Spinal cord (tissue), 10 donors: ENCODE data around the gene METRNL. TPM values are rescaled to one million over a fixed set of nuclear protein-coding genes. Genes with fewer than 3 reads are reported as not detected.

ENCODE experiments used
- DNase-seq, 6 donors: peaks; one replicate each; pipeline versions ENCODE4 v3.0.0 to v3.0.0-alpha.2; 2013 to 2015; ENCODE audit warnings: low spot score in 6 of 6, low read depth in 4 of 6
- H3K27ac ChIP-seq: one replicate; pipeline ENCODE4 v1.5.1; 2013; ENCODE audit warnings: low read depth, low read length, control low read depth
- H3K27me3 ChIP-seq: one replicate; pipeline ENCODE4 v1.6.1; 2013; ENCODE audit warnings: low read length; ENCODE audit not compliant: control insufficient read depth, insufficient read depth
- H3K36me3 ChIP-seq: one replicate; pipeline ENCODE4 v1.6.1; 2013; ENCODE audit warnings: low read length; ENCODE audit not compliant: control insufficient read depth, insufficient read depth
- H3K4me1 ChIP-seq: one replicate; pipeline ENCODE4 v1.6.1; 2013; ENCODE audit warnings: low read length; ENCODE audit not compliant: control insufficient read depth, insufficient read depth
- H3K4me3 ChIP-seq: one replicate; pipeline ENCODE4 v1.5.1; 2013; ENCODE audit warnings: low read depth, low read length, control low read depth
- H3K9me3 ChIP-seq: one replicate; pipeline ENCODE4 v1.6.1; 2013; ENCODE audit warnings: low read length; ENCODE audit not compliant: control insufficient read depth, insufficient read depth
- WGBS: methylation state at CpG from one replicate; pipeline ENCODE4 v1.1.5; 2013; ENCODE audit warnings: missing lambda C conversion rate; ENCODE audit not compliant: insufficient coverage; 5-methylcytosine and 5-hydroxymethylcytosine counted together
- polyA plus RNA-seq, 2 donors: library from polyadenylated mRNA; unstranded; fragments of 120-200 nt; gene quantifications; one replicate each; pipeline ENCODE4 v1.2.1, GENCODE V29; 2013; ENCODE audit not compliant: insufficient read length in 2 of 2
- total RNA-seq, 2 donors: library from RNA; depleted of rRNA in 1 of 2; stranded (reverse); fragments of 120-200 nt in 1 of 2; fragments of >200 nt in 1 of 2; gene quantifications; one replicate each; pipeline versions ENCODE4 v1.2.3 to v1.2.4, GENCODE V29; 2013 to 2014
- donor health status: healthy.

Gene METRNL
- total and polyA plus RNA-seq, 4 donors: 35.7 to 133 (median 47.8) TPM

DNA sequence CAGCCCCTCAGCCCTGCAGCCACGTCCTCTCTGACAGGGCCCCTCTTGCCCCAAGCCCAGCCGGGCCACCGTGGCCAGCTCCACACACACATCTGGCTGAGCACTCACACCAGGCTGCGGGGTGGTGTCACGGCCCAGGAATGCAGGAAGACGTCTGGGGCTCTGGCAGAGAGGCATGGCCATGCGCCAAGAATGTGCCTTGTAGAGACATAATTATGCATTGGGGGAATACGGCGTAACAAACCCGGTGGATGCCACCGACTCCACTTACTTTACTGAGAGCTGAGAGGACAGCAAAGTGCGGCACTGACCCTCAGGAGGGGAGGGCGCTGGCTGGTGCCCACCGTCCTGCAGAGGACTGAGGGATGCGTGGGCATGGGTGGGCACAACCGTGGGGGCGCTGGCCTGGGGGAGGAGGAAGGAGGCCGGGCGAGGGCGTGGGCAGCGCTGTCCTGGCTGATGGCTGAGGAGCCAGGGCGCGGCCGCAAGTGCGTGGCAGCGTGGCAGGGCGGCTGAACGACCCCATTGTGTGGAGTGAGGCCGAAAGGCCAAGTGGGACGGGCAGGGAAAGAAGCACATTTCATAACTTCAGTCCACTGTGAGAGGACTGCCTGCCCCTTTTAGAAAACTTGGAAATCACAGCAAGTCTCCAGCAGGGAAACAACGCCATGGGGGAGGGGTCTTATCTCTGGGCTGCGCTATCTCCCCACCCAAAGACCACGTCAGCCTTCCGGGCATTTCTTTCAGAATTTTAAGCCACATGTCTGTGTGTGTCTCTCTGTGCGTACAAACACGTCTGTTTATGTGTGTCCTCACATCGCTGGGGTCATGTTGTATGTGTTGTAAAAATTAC lies 30.6 kb downstream of the METRNL start:
- Histone ChIP-seq H3K27me3 (peaks cover 12% of the 10 kb centered on the region), H3K36me3 (no peaks in the 10 kb centered on the region), H3K27ac (peak overlapping the region; percentile 76), H3K4me1 (peaks cover 49% of the 10 kb centered on the region), H3K4me3 (no peak overlapping the region), H3K9me3 (no peaks in the 10 kb centered on the region)
- 40% methylated on average over 29 of the region's 37 CpGs for WGBS
- DNase-seq: peak in 2 of 6 donors; percentile 64 to 85

DNA sequence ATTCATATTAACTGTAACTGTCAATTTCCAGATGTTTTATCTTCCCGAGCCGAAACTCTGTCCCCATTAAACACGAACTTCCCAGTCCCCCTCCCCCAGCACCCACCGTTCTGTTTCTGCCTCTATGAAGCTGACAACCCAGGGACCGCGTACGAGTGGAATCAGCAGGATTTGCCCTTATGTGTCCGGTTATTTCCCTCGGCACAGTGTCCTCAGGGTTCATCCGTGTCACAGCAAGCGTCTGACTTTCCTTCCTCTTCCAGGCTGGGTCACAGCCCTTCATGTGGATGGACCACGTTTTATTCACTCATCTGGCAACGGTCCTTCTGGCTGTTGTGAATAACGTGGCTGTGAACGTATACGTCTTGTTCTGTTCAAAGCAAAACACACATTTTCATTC lies 31.3 kb downstream of the METRNL start:
- DNase-seq: no peak
- Histone ChIP-seq H3K4me1 (peaks cover 47% of the 10 kb centered on the region), H3K27me3 (peaks cover 12% of the 10 kb centered on the region), H3K27ac (peak overlapping the region; percentile 76), H3K9me3 (no peaks in the 10 kb centered on the region), H3K36me3 (no peaks in the 10 kb centered on the region), H3K4me3 (no peak overlapping the region)
- WGBS: 60% methylated on average over 16 of the region's 16 CpGs

DNA sequence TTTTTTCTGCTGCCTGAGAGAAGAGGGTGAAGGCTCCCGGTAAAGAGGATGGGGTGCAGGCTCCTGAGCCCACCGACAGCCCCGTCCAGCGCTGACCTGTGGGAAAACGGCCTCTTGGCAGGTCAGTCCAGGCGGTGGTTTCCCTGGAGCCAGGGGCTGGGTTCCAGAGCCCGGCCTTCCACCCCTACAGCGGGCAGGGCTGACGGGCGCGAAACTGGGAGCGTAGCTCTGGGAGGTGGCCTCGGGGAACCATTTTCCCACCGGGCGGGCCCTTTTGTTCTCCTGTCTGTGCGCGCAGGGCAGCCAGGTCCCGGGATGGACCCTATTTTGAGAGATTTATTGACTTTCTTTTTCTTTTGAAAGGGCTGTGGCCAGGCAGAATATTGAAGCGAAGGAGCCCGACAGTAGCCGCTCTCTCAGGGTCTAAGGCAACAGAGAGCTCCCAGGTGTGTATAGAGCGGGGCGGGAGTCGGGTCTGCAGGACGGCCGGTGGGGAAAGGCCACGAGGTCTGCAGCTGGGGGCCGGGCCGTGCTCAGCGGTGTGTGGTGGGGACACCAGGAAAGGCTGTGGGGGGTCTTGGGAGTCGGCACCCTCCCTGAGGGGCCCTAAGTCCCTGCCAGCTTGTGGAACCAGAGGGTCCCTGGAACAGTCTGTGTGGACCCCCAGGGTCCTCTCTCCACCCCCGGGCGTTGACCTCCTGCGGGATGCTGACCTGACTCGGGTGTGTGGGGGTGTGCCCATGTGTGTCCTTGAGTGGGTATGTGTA lies 32.3 kb downstream of the METRNL start:
- peak overlapping the region; percentile 76 for H3K27ac ChIP-seq
- H3K9me3 ChIP-seq: no peaks in the 10 kb centered on the region
- H3K4me1 ChIP-seq: peaks cover 41% of the 10 kb centered on the region
- H3K36me3 ChIP-seq: no peaks in the 10 kb centered on the region
- no peak for DNase-seq
- no peak overlapping the region for H3K4me3 ChIP-seq
- 57% methylated on average over 34 of the region's 35 CpGs for WGBS
- H3K27me3 ChIP-seq: peaks cover 12% of the 10 kb centered on the region

DNA sequence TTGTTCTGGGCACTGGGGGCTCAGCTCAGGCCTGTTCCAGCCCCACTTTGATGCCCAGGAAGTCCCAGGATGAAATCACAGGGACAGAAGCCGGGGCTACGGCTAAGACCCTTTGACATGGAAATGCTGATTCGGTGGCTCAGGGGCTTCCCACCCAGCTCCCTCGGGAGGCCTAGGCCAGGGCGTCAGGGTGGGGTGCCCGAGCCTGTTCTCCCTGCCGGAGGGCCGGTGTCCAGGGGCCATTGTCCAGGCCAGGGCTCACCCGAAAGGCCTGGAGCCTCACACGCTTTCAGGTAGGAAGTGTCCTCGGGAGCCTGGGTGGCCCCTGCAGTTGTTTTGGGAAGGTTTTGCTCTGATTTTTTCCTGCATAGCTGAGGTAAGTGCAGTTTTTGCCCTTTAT lies 34.0 kb downstream of the METRNL start:
- H3K27me3 ChIP-seq: peaks cover 12% of the 10 kb centered on the region
- H3K4me1 ChIP-seq: peaks cover 41% of the 10 kb centered on the region
- WGBS: 83% methylated on average over 11 of the region's 11 CpGs
- DNase-seq: no peak
- H3K27ac ChIP-seq: no peak overlapping the region
- H3K9me3 ChIP-seq: no peaks in the 10 kb centered on the region
- no peaks in the 10 kb centered on the region for H3K36me3 ChIP-seq
- H3K4me3 ChIP-seq: no peak overlapping the region

DNA sequence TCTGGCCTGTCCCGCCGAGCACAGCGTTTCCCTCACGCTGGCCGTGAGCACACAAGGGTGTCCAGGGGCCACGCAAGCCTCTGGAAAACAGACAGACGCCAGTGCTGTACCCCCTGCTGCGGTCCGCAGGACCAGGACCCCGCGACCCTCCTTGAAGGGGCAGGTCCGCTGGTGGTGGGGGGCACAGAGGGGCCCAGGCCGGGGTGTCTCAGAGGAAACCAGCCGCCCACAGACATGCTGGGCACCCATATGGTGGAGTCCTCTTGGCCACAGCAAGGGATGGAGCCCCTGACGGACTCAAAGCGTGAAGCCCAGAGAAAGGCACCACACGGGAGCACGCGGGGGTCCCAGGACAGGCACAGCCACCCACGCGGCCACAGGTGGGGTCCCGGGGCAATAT lies 34.4 kb downstream of the METRNL start:
- H3K36me3 ChIP-seq: no peaks in the 10 kb centered on the region
- no peak overlapping the region for H3K4me3 ChIP-seq
- WGBS: 92% methylated on average over 22 of the region's 22 CpGs
- H3K9me3 ChIP-seq: no peaks in the 10 kb centered on the region
- no peak for DNase-seq
- peaks cover 41% of the 10 kb centered on the region for H3K4me1 ChIP-seq
- peaks cover 12% of the 10 kb centered on the region for H3K27me3 ChIP-seq
- no peak overlapping the region for H3K27ac ChIP-seq

DNA sequence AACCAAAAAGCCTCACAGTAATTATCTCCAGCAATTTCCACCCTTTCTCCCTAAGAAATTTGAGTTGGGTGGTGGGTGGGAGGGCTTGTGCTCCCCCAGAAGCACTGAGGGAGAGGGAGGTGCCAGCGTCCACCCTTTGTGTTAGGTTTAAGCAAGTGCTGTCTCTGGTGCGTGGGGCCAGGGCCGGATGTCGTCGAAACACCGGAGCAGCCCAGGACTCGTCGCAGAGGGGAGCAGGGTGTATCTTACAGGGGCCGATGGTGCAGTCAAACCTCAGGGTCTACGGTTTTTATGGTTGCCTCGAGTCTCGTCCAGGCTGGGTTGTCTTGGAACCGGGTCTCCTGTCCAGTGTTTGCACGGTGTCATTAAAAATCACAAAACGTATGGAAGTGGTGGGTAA lies 35.3 kb downstream of the METRNL start:
- Histone ChIP-seq H3K4me3 (no peak overlapping the region), H3K27me3 (peaks cover 12% of the 10 kb centered on the region), H3K36me3 (no peaks in the 10 kb centered on the region), H3K9me3 (no peaks in the 10 kb centered on the region), H3K4me1 (peaks cover 32% of the 10 kb centered on the region), H3K27ac (no peak overlapping the region)
- WGBS: 88% methylated on average over 15 of the region's 15 CpGs
- no peak for DNase-seq

DNA sequence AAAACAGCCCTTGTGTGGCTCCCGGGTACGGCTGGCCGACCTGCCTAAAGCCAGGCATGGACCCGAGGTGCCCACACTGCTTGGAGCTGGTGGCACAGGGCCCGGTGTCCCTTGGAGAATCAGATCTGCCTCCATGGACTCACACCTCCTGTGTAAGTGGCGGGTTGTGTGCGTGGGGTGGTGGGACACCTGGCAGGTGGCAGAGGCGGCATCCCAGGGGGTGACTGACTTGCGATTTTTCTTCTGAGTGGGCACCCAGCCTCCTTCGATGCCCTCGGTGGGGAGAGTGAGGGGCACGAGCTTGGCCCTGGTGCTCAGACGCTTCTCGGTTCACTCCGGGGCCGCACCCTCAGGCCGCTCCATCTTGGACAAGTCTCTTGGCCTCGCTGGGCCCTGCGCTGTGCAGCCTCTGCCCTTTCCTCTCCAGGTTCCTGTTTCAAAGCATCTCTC lies 35.8 kb downstream of the METRNL start:
- H3K4me1 ChIP-seq: peaks cover 26% of the 10 kb centered on the region
- no peak overlapping the region for H3K4me3 ChIP-seq
- no peaks in the 10 kb centered on the region for H3K9me3 ChIP-seq
- WGBS: 95% methylated on average over 19 of the region's 19 CpGs
- no peak for DNase-seq
- H3K36me3 ChIP-seq: no peaks in the 10 kb centered on the region
- peaks cover 12% of the 10 kb centered on the region for H3K27me3 ChIP-seq
- H3K27ac ChIP-seq: no peak overlapping the region

DNA sequence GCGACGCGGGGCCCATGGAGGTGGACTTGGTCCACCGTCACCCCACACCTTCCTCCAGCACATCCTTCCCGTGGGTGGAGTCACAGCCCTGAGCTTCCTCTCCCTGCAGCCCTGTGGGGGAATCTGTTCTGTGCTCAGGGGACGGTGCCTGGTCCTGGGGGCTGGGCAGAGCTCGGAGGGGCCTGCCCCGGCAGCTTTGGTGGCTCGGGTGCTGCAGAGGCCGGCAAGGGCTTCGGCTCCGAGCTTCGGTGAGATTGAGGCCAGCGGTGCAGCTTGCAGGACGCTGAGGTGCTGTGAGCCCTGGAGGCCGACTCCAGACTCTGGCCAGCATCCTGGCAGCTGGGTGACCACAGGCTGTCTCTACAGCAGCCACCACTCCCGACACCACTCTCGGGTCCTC lies 36.4 kb downstream of the METRNL start:
- Histone ChIP-seq H3K9me3 (no peaks in the 10 kb centered on the region), H3K4me3 (no peak overlapping the region), H3K36me3 (no peaks in the 10 kb centered on the region), H3K27me3 (peaks cover 11% of the 10 kb centered on the region), H3K27ac (no peak overlapping the region), H3K4me1 (peaks cover 24% of the 10 kb centered on the region)
- no peak for DNase-seq
- 89% methylated on average over 13 of the region's 18 CpGs for WGBS

DNA sequence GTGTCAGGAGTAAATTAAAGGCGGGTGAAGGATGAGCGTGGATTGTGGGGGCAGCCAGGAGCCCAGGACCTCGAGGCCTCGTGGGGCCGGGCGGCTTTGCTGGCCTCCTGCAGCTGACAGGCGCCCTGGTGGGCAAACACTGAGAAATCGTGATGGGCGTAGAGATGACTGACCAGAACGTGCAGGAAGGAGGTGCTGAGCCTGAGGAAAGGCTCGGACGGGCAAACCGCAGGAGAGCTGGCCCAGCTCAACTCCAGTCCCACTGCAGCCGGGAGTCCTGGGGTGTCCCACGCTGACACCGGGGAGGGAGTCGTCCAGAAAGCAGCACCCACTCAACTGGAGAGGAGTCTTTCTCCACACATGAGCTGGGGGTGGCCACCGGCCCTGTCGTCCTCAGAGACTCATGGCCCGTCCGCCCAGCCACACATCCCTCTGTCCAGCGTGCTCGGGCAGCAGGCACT lies 36.9 kb downstream of the METRNL start:
- Histone ChIP-seq H3K36me3 (no peaks in the 10 kb centered on the region), H3K27ac (no peak overlapping the region), H3K4me3 (no peak overlapping the region), H3K4me1 (peaks cover 20% of the 10 kb centered on the region), H3K9me3 (no peaks in the 10 kb centered on the region), H3K27me3 (peaks cover 9% of the 10 kb centered on the region)
- 91% methylated on average over 20 of the region's 23 CpGs for WGBS
- DNase-seq: no peak
